HG03108 (cell line): ENCODE data around the gene PPM1A.

Source experiments
- ATAC-seq: cut with Tn5 transposase; IDR thresholded peaks from one replicate; pipeline ENCODE4 v1.9.1; 2021; ENCODE audit warnings: moderate library complexity; ENCODE audit not compliant: unreplicated experiment

Gene PPM1A

DNA sequence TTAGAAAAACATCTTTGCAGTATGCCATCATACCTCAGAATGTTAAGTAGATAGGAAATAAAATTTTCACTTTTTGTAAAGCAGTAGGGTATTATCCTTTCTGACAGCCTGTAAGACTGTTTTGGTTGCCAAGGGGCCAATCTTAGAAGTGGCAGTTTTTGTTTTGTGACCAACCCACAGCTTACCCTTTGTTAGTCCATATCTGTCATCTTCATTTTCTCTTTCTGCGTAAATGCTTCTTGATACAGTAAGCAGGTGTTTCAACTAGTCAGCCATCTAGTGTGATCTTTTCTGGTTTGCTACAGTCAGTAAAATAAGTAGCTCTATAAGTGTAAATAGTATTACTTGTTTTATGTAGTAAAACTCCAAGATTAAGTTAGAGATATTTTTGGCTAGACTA, 8.8 kb downstream of the PPM1A start:
- no peak for ATAC-seq

DNA sequence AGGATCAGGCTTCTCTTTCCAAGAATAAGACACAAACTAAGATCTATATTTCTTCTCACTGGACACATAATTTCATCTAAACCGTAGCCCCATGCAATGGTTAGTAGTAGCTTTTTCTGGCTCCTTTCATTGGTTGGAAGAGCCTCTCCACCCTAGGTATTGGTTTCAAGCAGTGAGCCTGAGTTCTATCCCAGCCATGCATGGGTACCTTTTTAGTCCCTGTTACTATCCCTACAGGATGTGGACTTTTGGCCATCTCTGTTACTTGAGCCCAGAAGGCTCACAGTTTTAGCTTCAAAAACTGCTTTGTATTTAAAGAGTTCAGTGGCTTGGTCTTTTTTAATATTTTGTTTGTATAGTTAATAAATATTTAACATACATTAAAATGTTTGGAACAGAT, 16.1 kb downstream of the PPM1A start:
- ATAC-seq: no peak

DNA sequence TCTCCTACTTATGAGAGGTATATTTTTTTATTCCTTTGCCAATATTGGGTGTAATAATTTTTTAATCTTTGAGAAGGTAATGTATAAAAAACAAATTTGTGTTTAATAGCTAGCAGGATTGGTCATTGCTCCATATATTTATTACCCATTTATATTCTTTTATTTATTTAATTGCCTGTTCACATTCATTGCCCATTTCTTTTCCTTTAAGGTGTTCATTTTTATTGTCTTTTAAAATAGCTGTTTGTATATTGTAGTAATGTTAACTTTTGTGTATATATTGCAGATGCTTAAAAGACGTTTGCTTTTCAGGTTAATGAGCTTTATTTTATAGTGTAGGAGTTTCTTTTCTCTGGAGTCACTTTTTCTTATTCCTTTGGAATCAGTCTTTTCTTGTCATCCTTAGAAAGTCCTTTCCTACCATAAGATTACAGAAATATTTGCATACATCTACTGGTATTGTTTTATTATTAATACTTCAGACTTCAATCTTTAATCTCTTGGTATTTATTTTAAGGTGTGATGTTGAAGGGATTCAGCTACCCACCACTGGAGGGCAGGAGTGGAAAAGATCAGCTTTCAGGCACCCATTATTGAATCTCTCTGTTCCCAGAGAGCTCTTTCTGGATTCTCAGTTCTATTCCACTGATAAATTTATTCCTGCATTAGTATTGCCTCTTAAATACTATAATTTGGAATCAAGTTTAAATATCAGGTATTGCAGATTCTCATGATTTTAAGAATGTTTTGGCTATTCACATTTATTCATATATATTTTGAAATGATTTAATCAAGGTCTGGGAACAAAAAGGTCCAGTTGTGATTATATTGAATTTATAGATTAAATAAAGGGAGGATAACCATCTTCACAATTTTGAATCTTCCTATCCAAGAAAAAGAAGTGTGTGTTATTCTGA, 17.3 kb downstream of the PPM1A start:
- ATAC-seq: no peak

DNA sequence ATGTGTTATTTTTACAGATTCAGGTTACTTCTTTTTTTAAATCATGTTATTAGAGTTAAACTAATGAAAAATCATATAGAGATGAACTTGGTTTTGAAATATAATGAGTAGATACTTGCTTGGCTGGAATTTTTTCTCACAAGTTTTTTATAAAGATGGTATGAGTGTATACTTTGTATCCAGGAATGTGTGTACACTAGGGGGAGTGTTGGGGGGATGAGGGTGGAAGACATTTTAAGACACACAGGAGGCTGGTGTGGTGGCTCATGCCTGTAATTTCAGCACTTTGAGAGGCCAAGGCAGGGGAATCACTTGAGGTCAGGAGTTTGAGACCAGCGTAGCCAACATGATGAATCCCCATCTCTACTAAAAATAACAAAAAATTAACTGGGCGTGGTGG, 23.2 kb downstream of the PPM1A start:
- no peak for ATAC-seq

DNA sequence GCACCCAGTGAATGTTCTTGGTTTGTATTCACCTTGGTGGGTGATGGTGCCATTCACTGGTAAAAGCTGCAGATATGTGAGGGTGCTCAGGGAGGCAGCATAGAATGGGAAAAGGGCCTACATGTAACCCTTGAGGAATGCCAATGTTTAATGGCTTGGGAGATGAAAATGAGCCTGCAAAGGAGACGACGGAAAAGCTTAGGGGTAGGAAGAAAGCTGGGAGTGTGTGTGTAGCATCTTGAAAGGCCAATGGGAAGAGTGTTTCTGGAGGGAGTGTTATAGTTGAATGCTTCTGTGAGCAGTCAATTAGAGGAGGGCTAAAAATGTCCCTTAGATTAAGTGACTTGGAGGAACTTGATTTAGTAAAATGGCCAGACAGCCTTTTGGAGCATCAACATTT, 24.9 kb downstream of the PPM1A start:
- ATAC-seq: no peak

DNA sequence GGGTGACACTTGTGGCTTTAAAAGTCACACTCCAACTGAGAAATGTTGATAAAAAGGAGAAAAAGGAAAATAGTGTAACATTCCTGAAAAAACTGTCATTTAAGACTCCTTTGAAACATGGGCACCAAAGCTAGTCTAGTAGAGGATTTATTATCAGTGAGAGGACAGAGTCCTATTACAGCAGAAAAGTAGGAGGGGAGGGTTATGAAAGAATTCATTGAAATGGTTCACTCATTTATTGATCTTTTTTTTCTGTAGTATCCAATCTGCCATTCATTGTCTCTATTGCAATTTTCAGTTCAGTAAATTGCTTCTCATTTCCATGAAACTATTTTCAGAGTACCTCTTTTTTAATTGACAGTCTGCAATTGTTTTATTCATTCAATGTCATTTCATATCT, 25.4 kb downstream of the PPM1A start:
- ATAC-seq: no peak

DNA sequence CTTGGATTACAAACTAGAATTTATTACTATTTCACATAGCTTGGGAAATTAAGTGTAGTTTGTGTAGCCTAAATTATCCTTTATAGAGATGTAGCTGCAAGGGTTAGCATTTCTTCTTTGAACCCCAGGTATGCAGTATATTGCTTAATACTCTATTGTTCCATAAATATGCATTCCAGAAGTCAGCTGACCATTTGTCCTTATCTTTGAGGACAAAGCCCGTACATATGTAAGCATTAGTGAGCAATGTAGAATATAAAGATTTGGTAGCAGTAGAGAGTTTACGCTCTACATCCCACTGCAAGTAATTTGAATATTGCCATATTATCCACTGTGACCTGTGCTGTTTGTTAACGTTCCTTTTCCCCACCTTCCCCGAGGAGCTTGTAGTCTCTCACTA, 26.9 kb downstream of the PPM1A start:
- ATAC-seq: no peak

DNA sequence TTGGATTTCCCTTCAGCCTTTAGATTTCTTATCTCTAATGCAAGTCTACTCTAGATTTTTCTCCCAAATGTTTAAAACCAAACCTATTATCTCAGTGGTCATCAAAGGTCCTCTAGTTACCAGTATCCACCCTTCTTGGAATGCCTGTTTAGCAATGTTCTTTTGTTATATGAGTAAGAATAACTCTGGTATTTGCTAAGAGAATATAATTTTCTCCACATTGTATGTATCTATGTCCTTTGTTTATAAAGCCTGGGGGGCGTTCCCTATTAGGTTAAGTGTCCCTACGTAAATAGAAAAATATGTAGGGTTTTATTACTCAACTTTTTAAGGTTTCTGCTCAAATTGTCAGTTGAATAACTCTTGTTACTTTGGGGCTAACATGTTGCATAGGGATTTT, 27.3 kb downstream of the PPM1A start:
- no peak for ATAC-seq

DNA sequence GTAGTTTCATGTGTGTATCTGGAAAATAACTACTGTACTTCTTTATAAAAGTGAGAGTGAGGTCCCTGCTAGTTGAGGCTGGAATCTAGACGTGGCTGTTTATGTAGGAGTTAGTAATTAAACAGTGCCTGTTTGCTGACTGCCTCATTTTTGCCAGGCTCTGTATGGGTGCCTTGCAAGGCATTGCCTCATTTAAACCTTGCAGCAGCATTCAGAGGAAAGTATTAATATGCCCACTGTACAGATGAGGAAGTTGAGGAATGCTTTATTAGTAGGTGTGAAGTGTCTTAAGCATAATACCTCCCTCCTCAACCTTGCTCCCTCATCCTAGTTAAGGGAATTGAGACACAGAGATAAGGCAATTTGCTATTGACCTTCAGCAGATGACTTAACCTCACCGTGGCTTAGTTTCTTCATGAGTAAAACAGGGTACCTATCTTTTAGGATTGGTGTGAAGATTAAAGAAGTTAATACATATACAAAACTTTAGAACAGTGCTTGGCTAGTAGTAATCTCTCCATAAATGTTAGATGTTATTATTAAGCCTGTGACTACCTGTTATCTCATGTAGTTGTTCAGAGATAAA, 28.7 kb downstream of the PPM1A start:
- no peak for ATAC-seq

DNA sequence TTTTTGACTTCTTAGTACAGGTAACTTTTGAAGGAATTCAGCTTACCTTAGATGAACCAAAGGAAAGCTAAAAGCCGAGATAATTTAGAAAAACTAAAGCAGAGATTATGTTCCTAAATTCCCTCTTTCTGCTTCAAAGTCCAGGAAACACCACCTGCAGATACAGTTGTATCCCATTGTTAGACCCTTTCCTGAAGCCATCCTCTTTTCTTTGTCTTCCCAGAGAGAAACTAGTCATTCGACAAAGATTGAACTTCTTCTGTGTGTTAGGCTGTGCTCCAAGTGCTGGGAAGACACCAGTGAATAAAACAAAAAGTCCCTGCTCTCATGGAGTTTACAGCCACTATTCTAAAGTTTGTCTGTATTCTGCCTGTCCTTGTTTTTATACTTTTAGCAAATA, 29.3 kb downstream of the PPM1A start:
- no peak for ATAC-seq

DNA sequence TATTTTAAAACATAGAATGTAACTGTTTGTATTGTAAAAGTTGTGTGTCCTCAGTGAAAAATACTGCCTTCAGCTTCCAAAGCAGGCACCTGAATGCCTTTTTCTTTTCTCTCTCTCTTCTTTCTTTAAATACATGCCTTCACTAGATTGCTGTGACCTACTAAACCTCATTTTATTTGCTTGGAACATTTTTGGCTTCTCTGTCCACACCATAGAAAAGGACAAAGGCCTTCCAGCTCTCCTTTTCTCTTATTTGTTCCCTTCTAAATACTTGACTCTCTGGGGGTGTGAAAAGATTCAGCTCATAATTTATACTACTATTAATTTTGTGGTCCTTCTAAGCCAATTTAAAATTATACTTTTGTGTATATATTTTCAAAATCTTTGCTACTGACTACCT, 38.4 kb downstream of the PPM1A start:
- no peak for ATAC-seq

DNA sequence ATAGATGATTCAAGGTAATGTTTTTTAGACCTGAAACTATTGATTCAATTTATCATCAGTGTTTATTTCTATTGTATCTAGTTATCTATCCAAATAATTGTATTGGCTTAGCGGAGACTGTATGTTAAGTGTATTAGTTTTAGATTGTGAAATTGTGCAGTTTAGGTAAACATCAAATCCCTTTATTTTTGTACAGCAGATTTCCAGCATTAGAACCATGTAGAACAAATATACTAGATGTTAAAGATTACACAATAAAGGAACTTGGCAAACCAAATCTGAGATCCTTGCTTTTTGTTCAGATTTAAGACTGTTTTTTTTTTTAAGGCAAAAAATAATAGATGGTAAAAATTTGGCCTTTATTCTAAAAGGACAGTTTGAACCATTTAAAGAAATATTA, 39.3 kb downstream of the PPM1A start:
- no peak for ATAC-seq

DNA sequence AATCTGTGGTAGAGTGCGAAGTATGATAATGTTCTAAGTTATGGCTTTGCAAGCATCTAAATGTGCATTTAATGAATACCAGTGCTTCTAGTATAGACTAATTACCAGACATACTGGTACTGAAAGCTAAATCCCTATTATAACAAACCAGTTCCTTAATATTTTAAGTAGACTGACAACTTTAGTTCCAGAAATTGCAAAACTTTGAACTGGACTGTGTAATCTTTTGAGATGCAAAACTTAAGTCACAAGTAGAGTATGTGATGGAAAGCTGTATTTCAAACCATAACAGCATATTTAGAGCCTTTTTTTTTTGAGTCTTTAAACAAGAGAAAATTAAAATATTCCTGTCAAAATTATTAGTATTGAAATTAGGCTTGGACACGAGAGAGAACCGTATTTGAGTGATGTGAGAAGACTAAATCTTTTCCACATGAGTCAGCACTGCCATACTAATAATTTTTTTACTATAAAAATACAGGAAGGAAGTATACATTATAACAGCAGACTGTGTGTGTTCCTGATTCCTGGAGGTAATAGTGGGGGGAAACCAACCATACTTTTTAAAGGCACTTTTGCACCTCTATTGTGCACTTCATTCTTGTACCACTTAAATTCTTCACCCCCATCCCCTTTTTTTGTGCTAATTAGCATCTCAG, 45.5 kb downstream of the PPM1A start:
- no peak for ATAC-seq

DNA sequence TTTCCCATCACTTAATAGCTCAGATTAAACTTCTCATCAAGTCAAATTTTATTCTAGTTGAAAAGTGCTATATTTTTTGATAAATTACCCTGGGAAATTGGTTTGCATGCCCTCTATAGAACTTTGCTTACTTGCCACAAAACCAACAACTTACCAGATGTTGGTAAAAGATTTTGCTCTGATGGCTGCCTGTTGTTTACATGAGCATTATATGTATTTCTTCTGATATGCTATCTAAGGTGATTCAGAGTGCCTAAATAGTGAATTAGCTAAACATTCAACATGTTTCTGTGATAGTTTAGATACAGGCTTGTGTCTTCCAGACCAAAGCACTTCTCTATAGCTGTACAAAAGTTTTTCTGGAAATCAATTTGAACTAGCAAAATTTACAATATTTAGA, 51.0 kb downstream of the PPM1A start:
- ATAC-seq: no peak

DNA sequence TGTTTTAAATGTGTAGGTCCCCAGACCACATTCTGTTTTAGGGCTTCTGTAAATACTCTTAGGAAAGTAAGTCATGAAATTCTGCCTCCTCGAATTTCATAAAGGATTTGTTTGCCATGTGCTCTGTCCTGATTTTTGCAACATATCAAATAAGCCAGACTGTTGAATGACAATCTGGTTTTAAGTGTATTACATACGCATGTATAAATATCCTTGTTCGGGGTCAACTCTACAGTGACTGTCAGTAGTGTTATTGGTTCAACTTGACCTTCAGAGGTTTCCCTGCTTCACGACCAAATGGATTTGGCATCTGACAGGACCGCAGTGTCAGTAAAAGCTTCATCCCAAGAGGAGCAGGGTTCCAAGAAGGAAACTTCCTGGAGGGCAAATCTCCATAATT, 52.7 kb downstream of the PPM1A start:
- no peak for ATAC-seq

DNA sequence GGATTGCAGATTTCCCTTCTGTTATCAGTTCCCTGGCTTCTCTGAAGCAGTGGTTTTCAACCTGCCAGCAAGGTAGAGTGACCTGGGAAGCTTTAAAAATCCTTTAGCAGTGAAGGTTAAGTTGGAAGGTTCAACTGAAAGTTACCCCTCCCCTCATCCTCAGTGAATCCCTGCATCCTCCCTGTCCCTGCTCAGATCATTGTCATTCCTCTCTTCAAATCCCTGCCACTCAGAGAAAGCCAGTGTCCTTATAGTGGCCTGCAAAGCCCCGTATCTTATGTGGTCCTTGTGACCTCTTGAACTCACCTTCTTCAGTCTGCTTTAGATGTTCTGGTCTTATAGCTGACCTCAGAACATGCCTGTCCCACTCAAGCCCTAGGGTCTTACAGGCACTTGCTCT, 53.6 kb downstream of the PPM1A start:
- ATAC-seq: no peak

DNA sequence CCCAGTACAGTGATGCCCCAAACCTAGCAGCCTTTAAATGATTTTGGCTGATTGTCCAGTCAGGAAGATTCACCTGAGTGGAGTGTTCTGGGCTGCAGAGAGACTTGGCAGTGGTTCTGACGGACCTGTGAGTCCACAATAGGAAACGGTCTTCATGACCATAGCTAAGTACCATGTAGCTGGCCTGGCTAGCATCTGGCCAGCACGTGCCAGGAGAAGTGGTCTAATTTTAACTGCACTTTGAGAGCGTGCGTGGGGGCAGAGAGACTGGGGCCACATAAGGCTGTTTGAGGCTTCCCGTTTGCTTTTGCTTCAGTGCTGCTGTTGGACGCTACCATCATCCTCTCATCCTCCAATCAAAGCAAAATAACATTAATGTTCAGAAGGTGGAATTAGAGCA, 54.7 kb downstream of the PPM1A start:
- ATAC-seq: no peak

DNA sequence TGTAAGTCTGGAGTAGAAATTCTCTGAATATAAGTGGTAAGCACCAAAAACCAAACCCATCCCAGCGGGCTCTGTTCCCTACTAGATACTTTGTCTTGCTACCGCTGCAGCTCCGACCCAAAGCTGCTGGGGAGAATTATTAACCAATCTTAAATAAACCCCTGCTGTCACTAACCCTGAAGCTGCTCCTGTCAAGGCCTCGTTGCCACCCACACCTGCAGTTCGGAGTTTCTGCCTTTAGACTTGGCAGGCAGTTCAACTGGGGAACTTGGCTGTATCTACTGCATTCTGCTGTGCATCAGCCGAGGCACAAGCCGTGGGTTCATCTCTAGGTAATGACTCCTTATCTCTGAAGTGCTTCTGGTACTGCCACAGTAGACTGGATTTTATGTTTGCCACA, 55.5 kb downstream of the PPM1A start:
- no peak for ATAC-seq

DNA sequence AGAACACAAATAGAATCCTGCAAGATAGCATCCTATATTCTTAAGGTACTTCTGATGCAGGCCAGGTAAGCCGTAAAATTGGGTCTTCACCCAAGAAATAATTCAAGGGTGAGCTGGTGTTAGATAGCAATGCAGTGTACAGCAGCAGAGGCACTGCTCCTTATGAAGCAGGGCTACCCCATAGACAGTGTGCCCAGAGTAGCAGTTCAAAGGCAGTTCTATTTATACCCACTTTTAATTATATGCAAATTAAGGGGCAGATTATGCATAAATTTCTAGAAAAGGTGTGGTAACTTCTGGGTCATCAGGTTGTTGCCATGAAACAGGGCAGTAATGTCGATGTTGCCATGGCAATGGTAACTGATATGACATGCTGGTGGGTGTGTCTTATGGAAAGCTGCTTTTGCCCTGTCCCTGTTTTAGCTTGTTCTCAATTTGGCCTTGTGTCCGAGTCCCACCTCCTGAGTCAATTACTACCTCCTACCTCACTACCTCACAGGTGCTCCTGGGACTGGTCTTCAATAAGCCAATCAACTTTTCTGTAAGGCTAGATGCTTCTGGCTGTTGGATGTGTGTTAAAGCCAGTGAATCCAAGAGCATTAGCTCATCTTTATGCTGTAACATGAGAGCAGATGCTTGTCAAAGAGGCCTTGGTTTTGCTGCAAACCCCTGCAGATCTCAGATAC, 61.0 kb downstream of the PPM1A start:
- ATAC-seq: no peak

DNA sequence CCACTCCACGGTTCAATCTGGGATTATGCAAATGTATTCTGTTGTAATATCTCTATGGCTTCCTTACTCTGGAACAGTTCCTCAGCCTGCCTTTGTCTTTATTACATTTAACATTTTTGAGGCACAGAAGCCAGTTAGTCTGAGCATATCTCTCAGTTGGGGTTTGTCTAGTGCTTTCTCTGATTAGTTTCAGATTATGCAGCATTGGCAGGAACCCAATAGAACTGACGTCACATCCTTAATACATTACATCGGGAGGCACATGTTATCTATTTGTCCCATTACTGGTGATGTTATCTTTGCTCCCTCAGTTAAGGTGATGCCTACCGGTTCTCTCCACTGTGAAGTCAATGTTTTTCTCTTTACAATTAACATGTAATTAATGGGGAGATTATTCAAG, 62.4 kb downstream of the PPM1A start:
- no peak for ATAC-seq

DNA sequence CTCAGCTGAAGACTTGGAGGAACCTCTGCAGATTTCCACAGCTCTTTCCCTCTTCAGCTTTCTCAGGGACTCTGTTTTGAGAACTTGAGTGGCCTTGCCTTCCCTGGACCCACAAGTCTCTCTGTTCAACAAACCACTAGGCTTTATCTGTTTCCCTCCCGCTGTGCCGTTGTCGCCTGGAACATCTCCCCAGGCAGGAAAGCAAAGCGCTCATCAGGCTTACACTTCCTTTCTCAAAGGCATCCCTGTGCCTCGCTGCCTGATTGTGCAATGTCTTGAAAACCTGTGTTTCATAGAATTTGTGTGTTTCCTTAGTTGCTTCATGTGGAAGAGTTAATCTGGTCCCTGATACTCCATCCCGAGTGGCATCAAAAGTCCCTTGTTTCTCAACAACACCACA, 64.1 kb downstream of the PPM1A start:
- no peak for ATAC-seq
